H1 (cell line): Measurements from ENCODE around the gene TTYH2. TPM values are rescaled to one million over a fixed set of nuclear protein-coding genes. Genes with fewer than 3 reads are reported as not detected.

Source experiments
- ASH2L ChIP-seq: fragments of 200-600, 300-600 bp; sonication (generic); IDR thresholded peaks from one replicate; pipeline ENCODE4 v1.7.1; 2017; ENCODE audit warnings: low read length
- CHD2 ChIP-seq: IDR thresholded peaks from 2 replicates; pipeline ENCODE4 v1.6.1; 2012; ENCODE audit warnings: low read length, improper control_type of control experiment
- CREB1 ChIP-seq: IDR thresholded peaks from 2 replicates; pipeline ENCODE4 v1.6.1; 2012; ENCODE audit warnings: inconsistent platforms
- polyA plus RNA-seq, 7 experiments: library from polyadenylated mRNA; depleted of rRNA in 3 of 7; stranded (reverse) in 5 of 7; unstranded in 2 of 7; fragments of >200 nt in 5 of 7; fragments of 200-250 nt in 2 of 7; gene quantifications; 1 replicate in 5 of 7; 2 replicates in 1 of 7; 4 replicates in 1 of 7; pipeline versions ENCODE4 v1.2.1 to v1.2.3, GENCODE V29; 2011 to 2013; ENCODE audit warnings: missing spikeins in 2 of 7, mixed read lengths in 2 of 7
- total RNA-seq: library from RNA; stranded (reverse); fragmentation: NEBNext Ultra II Directional; extraction: Animal tissue kit (Norgen Biotek cat#: 25700); gene quantifications from 2 replicates; pipeline ENCODE4 v1.2.1, GENCODE V29; 2021
- TF ChIP-seq, protein P1 (sequence below): fragments of 300-600 bp; sonication (generic); IDR thresholded peaks from 2 replicates; pipeline ENCODE4 v1.7.1; 2012; ENCODE audit warnings: low read length, moderate library complexity, mild to moderate bottlenecking, inconsistent platforms; ENCODE audit not compliant: insufficient replicate concordance

TTYH2 gene
- total and polyA plus RNA-seq, 2 of the 8 experiments (the other 6 are each of a cell fraction or from before 2014, with no cell fraction given): 3.2 to 9.2 TPM

DNA sequence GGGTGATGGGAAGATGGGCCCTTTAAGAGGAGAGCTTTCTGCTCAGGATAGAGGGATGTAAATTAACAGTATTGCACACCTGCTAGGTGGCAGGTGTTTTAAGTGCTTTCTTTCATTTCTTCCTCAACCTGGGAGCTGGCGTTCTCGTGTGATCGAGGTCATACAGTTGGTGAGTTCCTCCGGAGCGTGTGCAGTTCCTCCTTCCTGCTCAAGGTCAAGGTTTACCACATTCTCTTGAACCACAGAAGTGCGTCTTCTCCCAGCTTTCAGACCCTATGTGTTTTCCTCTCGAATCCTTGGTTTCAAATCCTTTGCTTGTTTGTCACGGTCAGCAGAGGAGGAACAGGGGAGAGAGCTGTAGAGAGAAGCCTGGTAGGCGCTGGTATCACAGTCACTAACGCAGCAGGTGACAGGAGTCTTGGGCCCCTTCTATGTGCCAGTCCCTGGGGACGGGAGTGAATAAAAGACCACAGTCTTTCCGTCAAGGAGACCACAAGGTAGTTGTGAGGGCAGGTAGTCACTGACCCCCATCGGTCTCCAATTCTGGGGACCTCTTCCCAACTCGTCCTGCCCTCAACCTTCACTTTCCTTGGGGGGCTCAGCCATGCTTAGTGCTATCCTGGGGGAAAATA is 61.5 kb downstream of the TTYH2 start (continued):
- TF ChIP-seq, protein P1, sequence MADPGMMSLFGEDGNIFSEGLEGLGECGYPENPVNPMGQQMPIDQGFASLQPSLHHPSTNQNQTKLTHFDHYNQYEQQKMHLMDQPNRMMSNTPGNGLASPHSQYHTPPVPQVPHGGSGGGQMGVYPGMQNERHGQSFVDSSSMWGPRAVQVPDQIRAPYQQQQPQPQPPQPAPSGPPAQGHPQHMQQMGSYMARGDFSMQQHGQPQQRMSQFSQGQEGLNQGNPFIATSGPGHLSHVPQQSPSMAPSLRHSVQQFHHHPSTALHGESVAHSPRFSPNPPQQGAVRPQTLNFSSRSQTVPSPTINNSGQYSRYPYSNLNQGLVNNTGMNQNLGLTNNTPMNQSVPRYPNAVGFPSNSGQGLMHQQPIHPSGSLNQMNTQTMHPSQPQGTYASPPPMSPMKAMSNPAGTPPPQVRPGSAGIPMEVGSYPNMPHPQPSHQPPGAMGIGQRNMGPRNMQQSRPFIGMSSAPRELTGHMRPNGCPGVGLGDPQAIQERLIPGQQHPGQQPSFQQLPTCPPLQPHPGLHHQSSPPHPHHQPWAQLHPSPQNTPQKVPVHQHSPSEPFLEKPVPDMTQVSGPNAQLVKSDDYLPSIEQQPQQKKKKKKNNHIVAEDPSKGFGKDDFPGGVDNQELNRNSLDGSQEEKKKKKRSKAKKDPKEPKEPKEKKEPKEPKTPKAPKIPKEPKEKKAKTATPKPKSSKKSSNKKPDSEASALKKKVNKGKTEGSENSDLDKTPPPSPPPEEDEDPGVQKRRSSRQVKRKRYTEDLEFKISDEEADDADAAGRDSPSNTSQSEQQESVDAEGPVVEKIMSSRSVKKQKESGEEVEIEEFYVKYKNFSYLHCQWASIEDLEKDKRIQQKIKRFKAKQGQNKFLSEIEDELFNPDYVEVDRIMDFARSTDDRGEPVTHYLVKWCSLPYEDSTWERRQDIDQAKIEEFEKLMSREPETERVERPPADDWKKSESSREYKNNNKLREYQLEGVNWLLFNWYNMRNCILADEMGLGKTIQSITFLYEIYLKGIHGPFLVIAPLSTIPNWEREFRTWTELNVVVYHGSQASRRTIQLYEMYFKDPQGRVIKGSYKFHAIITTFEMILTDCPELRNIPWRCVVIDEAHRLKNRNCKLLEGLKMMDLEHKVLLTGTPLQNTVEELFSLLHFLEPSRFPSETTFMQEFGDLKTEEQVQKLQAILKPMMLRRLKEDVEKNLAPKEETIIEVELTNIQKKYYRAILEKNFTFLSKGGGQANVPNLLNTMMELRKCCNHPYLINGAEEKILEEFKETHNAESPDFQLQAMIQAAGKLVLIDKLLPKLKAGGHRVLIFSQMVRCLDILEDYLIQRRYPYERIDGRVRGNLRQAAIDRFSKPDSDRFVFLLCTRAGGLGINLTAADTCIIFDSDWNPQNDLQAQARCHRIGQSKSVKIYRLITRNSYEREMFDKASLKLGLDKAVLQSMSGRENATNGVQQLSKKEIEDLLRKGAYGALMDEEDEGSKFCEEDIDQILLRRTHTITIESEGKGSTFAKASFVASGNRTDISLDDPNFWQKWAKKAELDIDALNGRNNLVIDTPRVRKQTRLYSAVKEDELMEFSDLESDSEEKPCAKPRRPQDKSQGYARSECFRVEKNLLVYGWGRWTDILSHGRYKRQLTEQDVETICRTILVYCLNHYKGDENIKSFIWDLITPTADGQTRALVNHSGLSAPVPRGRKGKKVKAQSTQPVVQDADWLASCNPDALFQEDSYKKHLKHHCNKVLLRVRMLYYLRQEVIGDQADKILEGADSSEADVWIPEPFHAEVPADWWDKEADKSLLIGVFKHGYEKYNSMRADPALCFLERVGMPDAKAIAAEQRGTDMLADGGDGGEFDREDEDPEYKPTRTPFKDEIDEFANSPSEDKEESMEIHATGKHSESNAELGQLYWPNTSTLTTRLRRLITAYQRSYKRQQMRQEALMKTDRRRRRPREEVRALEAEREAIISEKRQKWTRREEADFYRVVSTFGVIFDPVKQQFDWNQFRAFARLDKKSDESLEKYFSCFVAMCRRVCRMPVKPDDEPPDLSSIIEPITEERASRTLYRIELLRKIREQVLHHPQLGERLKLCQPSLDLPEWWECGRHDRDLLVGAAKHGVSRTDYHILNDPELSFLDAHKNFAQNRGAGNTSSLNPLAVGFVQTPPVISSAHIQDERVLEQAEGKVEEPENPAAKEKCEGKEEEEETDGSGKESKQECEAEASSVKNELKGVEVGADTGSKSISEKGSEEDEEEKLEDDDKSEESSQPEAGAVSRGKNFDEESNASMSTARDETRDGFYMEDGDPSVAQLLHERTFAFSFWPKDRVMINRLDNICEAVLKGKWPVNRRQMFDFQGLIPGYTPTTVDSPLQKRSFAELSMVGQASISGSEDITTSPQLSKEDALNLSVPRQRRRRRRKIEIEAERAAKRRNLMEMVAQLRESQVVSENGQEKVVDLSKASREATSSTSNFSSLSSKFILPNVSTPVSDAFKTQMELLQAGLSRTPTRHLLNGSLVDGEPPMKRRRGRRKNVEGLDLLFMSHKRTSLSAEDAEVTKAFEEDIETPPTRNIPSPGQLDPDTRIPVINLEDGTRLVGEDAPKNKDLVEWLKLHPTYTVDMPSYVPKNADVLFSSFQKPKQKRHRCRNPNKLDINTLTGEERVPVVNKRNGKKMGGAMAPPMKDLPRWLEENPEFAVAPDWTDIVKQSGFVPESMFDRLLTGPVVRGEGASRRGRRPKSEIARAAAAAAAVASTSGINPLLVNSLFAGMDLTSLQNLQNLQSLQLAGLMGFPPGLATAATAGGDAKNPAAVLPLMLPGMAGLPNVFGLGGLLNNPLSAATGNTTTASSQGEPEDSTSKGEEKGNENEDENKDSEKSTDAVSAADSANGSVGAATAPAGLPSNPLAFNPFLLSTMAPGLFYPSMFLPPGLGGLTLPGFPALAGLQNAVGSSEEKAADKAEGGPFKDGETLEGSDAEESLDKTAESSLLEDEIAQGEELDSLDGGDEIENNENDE: no peak
- no peak for TF ChIP-seq CREB1
- TF ChIP-seq ASH2L: no peak
- no peak for TF ChIP-seq CHD2
